Left ventricle myocardium inferior (tissue), 1 donor: ENCODE measurements around the gene ZNF768. TPM values are rescaled to one million over a fixed set of nuclear protein-coding genes. Genes with fewer than 3 reads are reported as not detected.
A peak's percentile ranks its signal among the peaks of the same experiment; 100 is the strongest.
"Not testable (repeated sequence)": the region's sequence is repeated elsewhere in the genome, so short reads cannot be mapped to it uniquely, and the experiment has no call there.

Source experiments
- DNase-seq: peaks from one replicate; pipeline ENCODE4 v3.0.0-alpha.2; 2020
- H3K27ac ChIP-seq: fragments of 200-600 bp; replicated peaks from 2 replicates; pipeline ENCODE4 v1.8.0; 2021
- H3K27me3 ChIP-seq: fragments of 200-600 bp; 2 replicates; pipeline ENCODE4 v1.8.0; 2021; ENCODE audit warnings: low read depth
- H3K36me3 ChIP-seq: fragments of 200-600 bp; 2 replicates; pipeline ENCODE4 v1.8.0; 2021
- H3K4me1 ChIP-seq: fragments of 200-600 bp; 2 replicates; pipeline ENCODE4 v1.8.0; 2021
- H3K4me3 ChIP-seq: fragments of 200-600 bp; 2 replicates; pipeline ENCODE4 v1.8.0; 2021; ENCODE audit warnings: mild to moderate bottlenecking, moderate library complexity
- H3K9me3 ChIP-seq: fragments of 200-600 bp; replicated peaks from 2 replicates; pipeline ENCODE4 v1.8.0; 2021
- CTCF ChIP-seq: fragments of 200-600 bp; IDR thresholded peaks from 2 replicates; pipeline ENCODE4 v1.8.0; 2021; ENCODE audit warnings: antibody characterized with exemption, mild to moderate bottlenecking, borderline replicate concordance
- intact Hi-C: fragments of 100-400 bp; cut with micrococcal nuclease; formaldehyde crosslinking; loops from one replicate; pipeline ENCODE4 v1.11.0; 2022
- total RNA-seq: library from RNA; stranded (reverse); fragmentation: NEBNext Ultra II Directional; extraction: Animal tissue kit (Norgen Biotek cat#: 25700); gene quantifications from one replicate; pipeline ENCODE4 v1.2.1, GENCODE V29; 2021
- donor health status: DM: no; HTN: yes; CAD: no; lungs with severe emphysema.

ZNF768 gene
- total RNA-seq, 1 donor from 2014 or later, result 61.1 TPM

DNA sequence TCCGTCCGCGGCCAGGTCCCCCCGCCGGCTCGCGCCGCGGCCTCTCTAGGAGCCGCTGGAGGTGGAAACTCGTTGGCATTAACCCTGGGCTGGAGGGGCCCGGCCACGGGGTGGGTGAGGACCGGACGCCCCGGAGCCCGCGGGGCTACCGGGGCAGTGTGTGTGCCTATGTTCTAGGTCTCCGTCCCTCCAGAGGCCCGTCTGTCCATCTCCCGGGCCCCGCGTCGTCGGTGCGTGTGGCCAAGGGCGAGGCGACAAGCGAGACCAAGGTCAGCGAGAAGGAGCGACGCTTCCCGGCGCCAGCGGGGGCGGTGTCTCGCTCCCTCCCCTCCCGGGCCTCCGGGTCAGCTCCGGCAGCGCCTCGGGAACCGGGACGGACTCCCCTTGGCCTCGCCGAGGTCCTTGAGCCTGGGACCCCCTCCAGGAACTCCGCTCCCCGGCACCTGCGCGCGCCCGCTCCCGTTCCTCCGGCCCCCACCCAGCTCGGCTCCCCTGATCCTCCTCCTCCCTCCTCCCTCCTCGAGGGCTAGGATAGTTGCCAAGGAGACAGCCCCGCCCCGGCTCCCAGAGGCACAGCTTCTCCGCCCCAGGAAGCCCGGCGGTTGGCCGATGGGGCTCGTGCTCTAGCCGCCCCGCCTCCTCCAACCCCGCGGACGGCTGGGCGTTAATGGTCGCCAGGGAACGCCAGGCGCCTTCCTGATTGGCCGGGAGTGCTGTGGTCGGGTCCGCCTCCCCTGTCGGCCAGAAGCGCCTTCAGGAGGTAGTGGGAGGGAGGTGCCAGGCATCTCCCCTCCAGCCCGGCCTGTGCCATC is 663 bp upstream of the ZNF768 start:
- Histone ChIP-seq H3K4me1 (peaks cover 43% of the 10 kb centered on the region), H3K4me3 (peak overlapping the region; percentile 76), H3K9me3 (no peaks in the 10 kb centered on the region), H3K27ac (peak overlapping the region; percentile 98), H3K27me3 (no peaks in the 10 kb centered on the region), H3K36me3 (peaks cover 19% of the 10 kb centered on the region)
- intact Hi-C loops, result loop anchor here (10.0 kb wide), 1 partner anchor 82 kb away; the partner anchor contains the start of gene SEPHS2
- TF ChIP-seq CTCF, result peak; percentile 56
- DNase-seq, result peak; percentile 99

DNA sequence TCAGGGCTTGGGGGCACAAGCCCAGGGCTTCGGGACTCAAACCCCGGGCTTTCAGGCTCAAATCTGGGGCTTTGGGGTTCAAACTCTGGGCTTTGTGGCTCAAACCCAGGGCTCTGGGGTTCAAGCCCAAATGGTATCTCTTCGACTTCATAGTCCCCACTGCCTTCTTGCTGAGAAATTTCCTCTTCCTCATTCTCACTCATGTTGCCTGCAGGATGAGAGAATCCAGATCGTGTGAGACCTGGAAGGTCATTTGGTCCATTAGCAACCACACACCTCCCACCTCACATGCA is 576 bp downstream of the ZNF768 start:
- H3K27ac ChIP-seq, result peak overlapping the region; percentile 98
- TF ChIP-seq CTCF, result no peak
- intact Hi-C loops, result loop anchor here (10.0 kb wide), 1 partner anchor 81 kb away; the partner anchor contains the start of gene SEPHS2
- no peak for DNase-seq
- no peaks in the 10 kb centered on the region for H3K27me3 ChIP-seq
- peaks cover 10% of the 10 kb centered on the region for H3K36me3 ChIP-seq
- peak overlapping the region; percentile 76 for H3K4me3 ChIP-seq
- H3K9me3 ChIP-seq, result no peaks in the 10 kb centered on the region
- peaks cover 50% of the 10 kb centered on the region for H3K4me1 ChIP-seq

GRCh38 chr16:30524575-30525568 is 1.5 kb downstream of the ZNF768 start:
- intact Hi-C loops, result loop anchor here (10.0 kb wide), 1 partner anchor 80 kb away; the partner anchor contains the start of gene SEPHS2

DNA sequence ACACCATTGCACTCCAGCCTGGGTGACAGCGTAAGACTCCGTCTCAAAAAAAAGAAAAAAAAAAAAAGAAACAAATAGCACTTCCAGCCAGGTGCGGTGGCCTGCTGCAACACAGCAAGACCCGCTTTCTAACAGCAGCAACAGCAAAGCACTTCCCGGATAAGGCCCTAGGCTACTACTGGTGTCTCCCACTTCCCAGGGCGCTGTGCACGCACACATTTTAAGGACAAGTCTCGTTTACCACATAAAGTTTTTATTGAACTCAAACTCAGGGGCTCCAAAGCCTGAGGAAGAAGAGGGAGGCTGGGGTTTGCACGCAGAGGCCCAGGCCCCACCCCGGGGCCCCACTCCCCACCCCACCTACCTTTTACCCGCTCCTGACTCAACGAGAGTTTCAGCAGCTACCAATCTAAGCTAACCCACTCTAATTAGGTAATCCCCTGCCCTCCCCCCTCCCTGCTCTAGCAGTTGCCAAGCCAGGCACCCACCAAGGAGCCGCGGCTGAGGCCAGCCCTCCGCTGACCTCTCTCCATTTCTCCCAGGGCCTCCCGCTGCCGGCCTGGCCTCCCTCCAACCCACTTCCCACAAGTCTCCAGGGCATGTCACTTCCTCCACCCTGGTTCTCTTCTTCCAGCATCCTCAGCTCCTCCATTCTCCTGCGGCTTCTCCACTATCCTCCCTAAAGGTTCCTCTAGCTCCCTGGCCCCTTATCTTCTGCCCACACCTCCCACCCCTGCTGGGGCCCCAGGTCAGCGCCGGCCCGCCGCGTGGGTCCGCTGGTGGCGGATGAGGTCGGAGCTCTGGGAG is 2.4 kb downstream of the ZNF768 start:
- H3K4me1 ChIP-seq, result peaks cover 50% of the 10 kb centered on the region
- H3K27me3 ChIP-seq, result no peaks in the 10 kb centered on the region
- no peak for TF ChIP-seq CTCF
- peak; percentile 55 for DNase-seq
- peak overlapping the region; percentile 51 for H3K27ac ChIP-seq
- intact Hi-C loops, result loop anchor here (10.0 kb wide), 1 partner anchor 79 kb away; the partner anchor contains the start of gene SEPHS2
- peak overlapping the region; percentile 37 for H3K4me3 ChIP-seq
- no peaks in the 10 kb centered on the region for H3K9me3 ChIP-seq
- H3K36me3 ChIP-seq, result peaks cover 10% of the 10 kb centered on the region

More at GRCh38 chr16:30524575-30525568, 1.5 kb downstream of the ZNF768 start:
- H3K27me3 ChIP-seq, result no peaks in the 10 kb centered on the region
- H3K9me3 ChIP-seq, result no peaks in the 10 kb centered on the region
- H3K36me3 ChIP-seq, result peaks cover 10% of the 10 kb centered on the region
- peak overlapping the region; percentile 76 for H3K4me3 ChIP-seq
- TF ChIP-seq CTCF, result no peak
- no peak for DNase-seq
- H3K27ac ChIP-seq, result peak overlapping the region; percentile 98
- H3K4me1 ChIP-seq, result peaks cover 50% of the 10 kb centered on the region

- not testable (repeated sequence) for H3K27ac ChIP-seq, H3K27me3 ChIP-seq, H3K4me3 ChIP-seq, DNase-seq, H3K9me3 ChIP-seq
- H3K4me1 ChIP-seq, result peaks cover 41% of the 10 kb centered on the region
- intact Hi-C loops, result loop anchor here (10.0 kb wide), 1 partner anchor 78 kb away; the partner anchor contains the start of gene SEPHS2
- H3K36me3 ChIP-seq, result peaks cover 10% of the 10 kb centered on the region
Measured at GRCh38 chr16:30522702-30523463, 3.5 kb downstream of the ZNF768 start.
